PC-3 (cell line): ENCODE results near the gene SEMA3F.

Experiments
- EZH2 ChIP-seq: fragments of 300-600 bp; sonication (generic); IDR thresholded peaks from one replicate; pipeline ENCODE4 v1.6.1; 2017; ENCODE audit warnings: antibody characterized with exemption, mild to moderate bottlenecking, low read length; ENCODE audit not compliant: unreplicated experiment
- EZH2phosphoT487 ChIP-seq: fragments of 300-600 bp; sonication (generic); IDR thresholded peaks from 2 replicates; pipeline ENCODE4 v1.6.1; 2018; ENCODE audit warnings: mild to moderate bottlenecking, antibody characterized with exemption, low read length, borderline replicate concordance
- TF ChIP-seq, protein P1 (sequence below): fragments of 300-600 bp; sonication (generic); conservative IDR thresholded peaks from 2 replicates; pipeline ENCODE4 v1.5.1; 2017; ENCODE audit warnings: antibody characterized with exemption, low read depth, mild to moderate bottlenecking, low read length

DNA sequence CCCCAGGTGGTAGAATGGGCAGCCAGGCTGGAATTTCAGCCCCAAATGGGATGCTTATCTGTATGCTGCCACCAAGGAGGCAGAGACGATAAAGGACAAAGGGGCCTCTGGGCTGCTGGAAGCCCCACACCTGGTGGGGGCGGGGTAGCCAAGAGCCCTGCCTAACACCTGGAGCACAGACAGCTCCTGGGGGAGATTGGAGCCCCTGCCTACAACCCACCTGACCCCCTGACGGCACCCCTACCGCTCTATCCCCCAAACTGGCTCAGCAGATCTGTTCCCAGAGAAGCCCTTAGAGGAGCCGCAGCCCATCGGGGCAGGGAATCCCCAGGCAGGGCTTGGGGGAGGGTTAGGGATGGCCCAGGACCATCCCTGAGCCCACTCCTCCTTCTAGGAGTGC is 15.8 kb upstream of the SEMA3F start:
- TF ChIP-seq, protein P1, sequence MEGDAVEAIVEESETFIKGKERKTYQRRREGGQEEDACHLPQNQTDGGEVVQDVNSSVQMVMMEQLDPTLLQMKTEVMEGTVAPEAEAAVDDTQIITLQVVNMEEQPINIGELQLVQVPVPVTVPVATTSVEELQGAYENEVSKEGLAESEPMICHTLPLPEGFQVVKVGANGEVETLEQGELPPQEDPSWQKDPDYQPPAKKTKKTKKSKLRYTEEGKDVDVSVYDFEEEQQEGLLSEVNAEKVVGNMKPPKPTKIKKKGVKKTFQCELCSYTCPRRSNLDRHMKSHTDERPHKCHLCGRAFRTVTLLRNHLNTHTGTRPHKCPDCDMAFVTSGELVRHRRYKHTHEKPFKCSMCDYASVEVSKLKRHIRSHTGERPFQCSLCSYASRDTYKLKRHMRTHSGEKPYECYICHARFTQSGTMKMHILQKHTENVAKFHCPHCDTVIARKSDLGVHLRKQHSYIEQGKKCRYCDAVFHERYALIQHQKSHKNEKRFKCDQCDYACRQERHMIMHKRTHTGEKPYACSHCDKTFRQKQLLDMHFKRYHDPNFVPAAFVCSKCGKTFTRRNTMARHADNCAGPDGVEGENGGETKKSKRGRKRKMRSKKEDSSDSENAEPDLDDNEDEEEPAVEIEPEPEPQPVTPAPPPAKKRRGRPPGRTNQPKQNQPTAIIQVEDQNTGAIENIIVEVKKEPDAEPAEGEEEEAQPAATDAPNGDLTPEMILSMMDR, result no peak
- no peak for TF ChIP-seq EZH2
- TF ChIP-seq EZH2phosphoT487, result no peak
